Central memory CD8-positive, alpha-beta T cell (primary cell): Measurements from ENCODE around the gene EXOC4.
"Not testable (repeated sequence)": the region's sequence is repeated elsewhere in the genome, so short reads cannot be mapped to it uniquely, and the experiment has no call there.

Experiments
- ATAC-seq: fragments of 150-1000 bp; cut with Tn5 transposase; replicated peaks from 2 replicates; pipeline ENCODE4 v1.10.0; 2022; ENCODE audit warnings: mild to moderate bottlenecking, moderate FRiP score, moderate number of reproducible peaks; ENCODE audit not compliant: poor library complexity, severe bottlenecking; ENCODE audit errors: extremely low read depth
- DNase-seq, 2 donors: peaks; one replicate each; pipeline ENCODE4 v3.0.0; 2021; ENCODE audit warnings: low spot score in 2 of 2
- H3K27ac Mint-ChIP-seq: one replicate; pipeline ENCODE4 v1.8.0; 2022; ENCODE audit warnings: low read depth, mild to moderate bottlenecking, moderate library complexity, mixed read lengths
- H3K27me3 Mint-ChIP-seq: one replicate; pipeline ENCODE4 v1.8.0; 2022; ENCODE audit warnings: mixed read lengths
- H3K36me3 Mint-ChIP-seq: one replicate; pipeline ENCODE4 v1.8.0; 2022; ENCODE audit warnings: mild to moderate bottlenecking, moderate library complexity, mixed read lengths; ENCODE audit not compliant: insufficient read depth
- H3K4me1 Mint-ChIP-seq: one replicate; pipeline ENCODE4 v1.8.0; 2022; ENCODE audit warnings: mixed read lengths
- H3K4me3 Mint-ChIP-seq: one replicate; pipeline ENCODE4 v1.8.0; 2022; ENCODE audit warnings: mild to moderate bottlenecking, moderate library complexity, mixed read lengths
- H3K9me3 Mint-ChIP-seq: one replicate; pipeline ENCODE4 v1.8.0; 2022; ENCODE audit warnings: mixed read lengths

EXOC4 gene

GRCh38 chr7:133252858-133253518 is at the start of gene EXOC4:
TSS of gene EXOC4 (plus strand) at chr7:133253078.
- Mint-ChIP-seq H3K9me3 (no peaks in the 10 kb centered on the region), H3K27me3 (no peaks in the 10 kb centered on the region)
- ATAC-seq = peak; percentile 99

DNA sequence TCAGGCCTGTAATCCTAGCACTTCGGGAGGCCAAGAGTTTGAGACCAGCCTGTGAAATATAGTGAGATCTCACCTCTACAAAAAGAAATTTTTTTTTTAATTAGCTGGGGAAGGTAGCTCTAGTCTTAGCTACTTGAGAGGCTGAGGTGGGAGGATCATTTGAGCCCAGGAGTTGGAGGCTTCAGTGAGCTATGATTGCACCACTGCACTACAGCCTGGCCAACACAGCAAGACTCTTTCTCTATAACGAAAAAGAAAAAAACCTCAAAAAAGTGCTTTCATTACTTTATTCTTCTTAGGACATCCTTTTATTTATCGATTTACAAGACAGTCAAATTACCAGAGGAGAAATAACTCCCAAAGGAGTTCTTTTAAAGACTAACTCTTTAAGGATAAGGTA is 49.4 kb upstream of the EXOC4 start:
- Mint-ChIP-seq H3K4me1 (no peaks in the 10 kb centered on the region), H3K9me3 (no peaks in the 10 kb centered on the region), H3K4me3 (no peak overlapping the region), H3K36me3 (no peaks in the 10 kb centered on the region), H3K27me3 (peaks cover 27% of the 10 kb centered on the region), H3K27ac (no peak overlapping the region)
- ATAC-seq (no peak), DNase-seq (no peak)

More at GRCh38 chr7:133252858-133253518, at the start of gene EXOC4:
- H3K36me3 Mint-ChIP-seq = peaks cover 2% of the 10 kb centered on the region
- peak; percentile 87 to 94 for DNase-seq
- peaks cover 21% of the 10 kb centered on the region for H3K4me1 Mint-ChIP-seq
- peak within 1 kb of the TSS; percentile 94 for H3K4me3 Mint-ChIP-seq
- H3K27ac Mint-ChIP-seq = peak within 1 kb of the TSS; percentile 95

DNA sequence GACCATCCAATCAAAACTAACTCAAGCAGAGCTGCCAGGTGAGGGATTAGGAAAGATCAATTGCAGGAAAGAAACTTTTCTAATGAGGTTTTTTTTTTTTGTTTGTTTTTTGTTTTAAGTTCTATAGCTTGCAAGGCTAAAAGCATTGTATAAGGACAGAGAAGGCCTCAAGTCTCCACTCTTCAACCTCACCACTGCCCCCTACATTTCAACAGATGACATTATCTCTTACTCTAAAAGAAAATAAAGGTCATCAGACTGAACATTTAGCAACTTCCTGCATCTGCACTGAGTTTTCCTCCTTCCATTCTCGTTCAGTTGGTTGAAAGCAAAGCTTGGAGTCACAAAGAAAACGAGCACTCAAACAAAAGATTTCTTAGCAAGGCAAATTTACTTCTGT is 45.2 kb upstream of the EXOC4 start:
- ATAC-seq (no peak), DNase-seq (no peak)
- Mint-ChIP-seq H3K36me3 (no peaks in the 10 kb centered on the region), H3K27ac (no peak overlapping the region), H3K27me3 (peaks cover 51% of the 10 kb centered on the region), H3K9me3 (no peaks in the 10 kb centered on the region), H3K4me3 (no peak overlapping the region), H3K4me1 (no peaks in the 10 kb centered on the region)

DNA sequence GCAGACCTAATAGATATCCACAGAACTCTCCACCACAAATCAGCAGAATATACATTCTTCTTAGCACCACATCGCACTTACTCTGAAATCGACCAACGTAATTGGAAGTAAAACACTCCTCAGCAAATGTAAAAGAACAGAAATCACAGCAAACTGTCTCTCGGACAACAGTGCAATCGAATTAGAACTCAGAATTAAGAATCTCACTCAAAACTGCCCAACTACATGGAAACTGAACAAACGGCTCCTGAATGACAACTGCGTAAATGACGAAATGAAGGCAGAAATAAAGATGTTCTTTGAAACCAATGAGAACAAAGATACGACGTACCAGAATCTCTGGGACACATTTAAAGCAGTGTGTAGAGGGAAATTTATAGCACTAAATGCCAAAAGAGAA is 42.1 kb upstream of the EXOC4 start:
- H3K27me3 Mint-ChIP-seq = peaks cover 57% of the 10 kb centered on the region
- H3K9me3 Mint-ChIP-seq, H3K36me3 Mint-ChIP-seq, H3K4me3 Mint-ChIP-seq, DNase-seq, H3K4me1 Mint-ChIP-seq, H3K27ac Mint-ChIP-seq, ATAC-seq: not testable (repeated sequence)

GRCh38 chr7:133213772-133214171 is 39.1 kb upstream of the EXOC4 start:
- not testable (repeated sequence) for H3K4me3 Mint-ChIP-seq, ATAC-seq, H3K27ac Mint-ChIP-seq, H3K4me1 Mint-ChIP-seq, H3K9me3 Mint-ChIP-seq, H3K36me3 Mint-ChIP-seq, DNase-seq
- peaks cover 62% of the 10 kb centered on the region for H3K27me3 Mint-ChIP-seq

DNA sequence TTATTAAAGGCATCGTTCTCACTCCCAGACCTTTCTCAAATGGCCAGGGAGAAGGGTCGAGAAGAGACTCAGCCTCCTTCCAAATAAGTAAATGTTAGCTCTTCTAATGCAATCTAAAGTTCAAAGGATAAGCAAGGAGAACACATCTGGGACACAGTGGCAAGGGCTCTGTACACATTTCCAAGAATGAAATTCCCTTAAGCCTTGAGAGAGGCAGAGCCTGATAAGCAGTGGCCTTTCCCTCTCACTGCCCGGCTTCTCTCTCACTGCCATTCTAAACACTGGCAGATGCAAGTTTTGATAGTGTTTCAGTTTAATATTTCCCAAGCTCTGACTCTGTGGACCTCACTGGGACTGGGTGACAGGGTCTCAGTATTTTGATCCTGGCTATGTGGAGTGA is 35.1 kb upstream of the EXOC4 start:
- no peak for ATAC-seq
- Mint-ChIP-seq H3K9me3 (no peaks in the 10 kb centered on the region), H3K4me1 (no peaks in the 10 kb centered on the region), H3K27me3 (peaks cover 38% of the 10 kb centered on the region), H3K4me3 (no peak overlapping the region), H3K27ac (no peak overlapping the region), H3K36me3 (no peaks in the 10 kb centered on the region)
- no peak for DNase-seq

- H3K27ac Mint-ChIP-seq = no peak overlapping the region
- no peak overlapping the region for H3K4me3 Mint-ChIP-seq
- no peaks in the 10 kb centered on the region for H3K4me1 Mint-ChIP-seq
- DNase-seq (peak in 1 of 2 donors; percentile 14), ATAC-seq (no peak)
- no peaks in the 10 kb centered on the region for H3K36me3 Mint-ChIP-seq
- H3K9me3 Mint-ChIP-seq = no peaks in the 10 kb centered on the region
- H3K27me3 Mint-ChIP-seq = peaks cover 44% of the 10 kb centered on the region
Measured at GRCh38 chr7:133230591-133231194, 22.2 kb upstream of the EXOC4 start.

GRCh38 chr7:133233142-133233541 is 19.7 kb upstream of the EXOC4 start:
- H3K36me3 Mint-ChIP-seq = no peaks in the 10 kb centered on the region
- H3K4me1 Mint-ChIP-seq = no peaks in the 10 kb centered on the region

DNA sequence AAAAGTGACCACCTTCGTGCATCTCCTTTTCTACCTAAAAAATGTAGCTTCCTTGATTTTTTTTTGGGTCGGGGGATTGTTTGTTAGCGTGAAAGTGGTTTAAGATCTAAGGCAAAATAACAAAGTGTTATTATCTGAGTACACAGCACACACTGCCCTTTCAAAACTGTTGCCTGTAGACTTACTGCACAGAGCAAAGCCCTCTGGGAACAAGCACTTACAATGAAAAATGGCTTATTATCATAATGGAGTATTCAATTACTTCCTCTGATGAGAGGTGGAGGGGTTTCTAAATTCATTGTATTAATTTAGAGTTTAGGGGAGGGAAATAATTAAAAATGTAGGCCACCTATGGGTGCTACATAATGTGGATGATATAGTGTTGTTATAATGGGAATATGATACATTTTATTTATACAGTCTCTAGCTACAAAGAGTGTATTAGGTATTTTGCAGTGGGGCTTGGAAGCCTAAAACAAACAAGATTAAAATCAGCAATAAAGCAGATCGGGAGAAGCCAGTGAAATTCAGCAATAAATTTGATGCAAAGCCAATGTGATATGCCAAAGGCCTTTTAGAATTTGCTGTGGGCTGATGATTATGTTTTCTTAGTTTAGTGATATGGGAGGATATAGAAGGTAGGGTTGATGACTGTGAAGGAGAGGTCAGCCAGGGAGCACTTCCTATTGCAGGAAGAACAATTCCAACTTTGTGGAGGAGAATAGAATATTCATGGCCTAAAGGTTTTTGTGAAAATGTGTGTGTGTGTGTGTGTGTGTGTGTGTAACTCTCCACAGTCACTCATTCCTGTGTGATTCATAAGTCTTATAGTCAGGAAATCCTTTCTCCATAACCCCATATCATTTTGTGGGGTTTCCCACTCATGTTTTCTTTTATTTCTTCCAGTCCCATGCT is 17.7 kb upstream of the EXOC4 start:
- DNase-seq (no peak), ATAC-seq (no peak)
- Mint-ChIP-seq H3K4me3 (no peak overlapping the region), H3K36me3 (no peaks in the 10 kb centered on the region), H3K27me3 (peaks cover 52% of the 10 kb centered on the region), H3K27ac (no peak overlapping the region), H3K4me1 (no peaks in the 10 kb centered on the region), H3K9me3 (no peaks in the 10 kb centered on the region)

More at GRCh38 chr7:133233142-133233541, 19.7 kb upstream of the EXOC4 start:
- H3K27me3 Mint-ChIP-seq = peaks cover 44% of the 10 kb centered on the region
- DNase-seq = no peak
- no peak for ATAC-seq
- H3K4me3 Mint-ChIP-seq = no peak overlapping the region
- no peaks in the 10 kb centered on the region for H3K9me3 Mint-ChIP-seq
- H3K27ac Mint-ChIP-seq = no peak overlapping the region

DNA sequence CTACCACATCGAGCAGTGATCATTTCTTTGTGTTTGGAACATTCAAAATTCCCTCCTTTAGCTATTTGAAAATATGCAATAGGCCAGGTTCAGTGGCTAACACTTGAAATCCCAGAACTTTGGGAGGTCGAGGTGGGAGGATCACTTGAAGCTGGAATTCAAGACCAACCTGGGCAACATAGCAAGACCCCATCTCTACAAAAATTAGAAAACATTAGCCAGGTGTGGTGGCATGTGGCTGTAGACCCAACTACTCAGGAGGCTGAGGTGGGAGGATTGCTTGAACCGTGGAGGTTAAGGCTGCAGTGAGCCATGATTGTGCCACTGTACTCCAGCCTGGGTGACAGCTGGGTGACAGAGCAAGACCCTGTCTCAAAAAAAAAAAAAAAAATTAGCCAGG is 15.3 kb upstream of the EXOC4 start:
- no peaks in the 10 kb centered on the region for H3K9me3 Mint-ChIP-seq
- no peak for ATAC-seq
- H3K27ac Mint-ChIP-seq = no peak overlapping the region
- no peak for DNase-seq
- no peaks in the 10 kb centered on the region for H3K4me1 Mint-ChIP-seq
- H3K36me3 Mint-ChIP-seq = no peaks in the 10 kb centered on the region
- no peak overlapping the region for H3K4me3 Mint-ChIP-seq
- peaks cover 75% of the 10 kb centered on the region for H3K27me3 Mint-ChIP-seq

GRCh38 chr7:133240302-133240701 is 12.6 kb upstream of the EXOC4 start:
- no peak for ATAC-seq
- Mint-ChIP-seq H3K4me1 (no peaks in the 10 kb centered on the region), H3K27ac (no peak overlapping the region), H3K36me3 (peaks cover 2% of the 10 kb centered on the region), H3K27me3 (peaks cover 64% of the 10 kb centered on the region), H3K9me3 (no peaks in the 10 kb centered on the region), H3K4me3 (no peak overlapping the region)
- no peak for DNase-seq

DNA sequence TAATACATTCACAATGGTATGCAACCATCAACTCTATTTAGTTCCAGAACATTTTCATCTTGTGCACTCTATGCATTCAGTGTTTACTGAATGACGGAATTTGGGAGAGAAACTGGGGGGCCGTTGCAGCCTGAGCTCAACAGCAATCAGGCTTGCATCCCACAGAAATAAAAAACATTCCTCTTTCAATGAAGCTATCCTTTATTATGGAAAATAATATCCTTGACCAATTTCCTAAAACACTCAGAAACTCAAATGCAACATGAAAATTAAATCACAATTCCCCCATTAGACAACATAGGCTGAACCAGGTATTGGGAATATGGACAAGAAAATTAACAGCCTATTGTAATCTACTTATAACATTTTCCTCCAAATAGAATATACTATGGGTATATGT is 6.3 kb upstream of the EXOC4 start:
- Mint-ChIP-seq H3K4me1 (no peaks in the 10 kb centered on the region), H3K9me3 (no peaks in the 10 kb centered on the region), H3K4me3 (no peak overlapping the region), H3K36me3 (peaks cover 2% of the 10 kb centered on the region), H3K27me3 (peaks cover 20% of the 10 kb centered on the region), H3K27ac (no peak overlapping the region)
- no peak for DNase-seq
- no peak for ATAC-seq
